ENCODE results near the gene MLYCD.

DNA sequence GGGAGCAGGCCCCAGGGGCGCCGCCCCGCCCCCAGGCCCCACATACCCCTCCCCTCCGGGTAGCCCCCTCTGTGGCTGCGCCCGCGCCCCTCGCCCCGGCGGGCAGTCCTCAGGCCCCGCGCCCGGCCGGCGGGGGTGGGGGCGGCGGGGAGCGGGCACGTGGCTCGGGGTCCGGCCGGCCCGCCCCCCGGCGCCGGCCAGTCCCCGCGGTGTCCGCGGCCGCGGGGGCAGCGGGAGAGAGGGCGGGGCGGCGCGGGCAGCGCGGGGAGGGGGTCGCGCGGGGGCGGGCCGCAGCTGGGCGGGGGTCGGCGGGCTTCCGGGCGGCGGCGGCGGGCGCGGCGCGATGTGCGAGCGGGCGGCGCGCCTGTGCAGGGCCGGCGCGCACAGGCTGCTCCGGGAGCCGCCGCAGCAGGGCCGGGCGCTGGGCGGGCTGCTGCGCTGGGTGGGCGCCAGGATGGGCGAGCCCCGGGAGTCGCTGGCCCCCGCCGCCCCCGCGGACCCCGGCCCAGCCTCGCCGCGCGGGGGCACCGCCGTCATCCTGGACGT lies 69.5 kb downstream of the MLYCD start:
- TF ChIP-seq YY1 (IDR thresholded peaks at IDR 0.05; ENCODE audit: insufficient read depth, insufficient read length) (no peak), ZNF274 (IDR thresholded peaks at IDR 0.05; ENCODE audit: low read depth, low read length) (no peak)

All from NT2/D1 (cell line).